Ammon's horn (tissue), 1 donor: ENCODE data around the gene SPTBN5.

Source experiments
- DNase-seq: peaks from one replicate; pipeline ENCODE4 v3.0.0-alpha.2; 2016; ENCODE audit warnings: low spot score

The SPTBN5 gene

GRCh38 chr15:41893422-41894250 is at the start of gene SPTBN5:
Gene SPTBN5 (minus strand): TSS chr15:41894053. CDS start chr15:41893497, 556 bp downstream.
- DNase-seq, result no peak

- no peak for DNase-seq
Observed at GRCh38 chr15:41942886-41943285, 49.0 kb upstream of the SPTBN5 start.

- DNase-seq, result no peak
Observed at GRCh38 chr15:41941644-41942415, 48.0 kb upstream of the SPTBN5 start.

GRCh38 chr15:41940441-41940857 is 46.6 kb upstream of the SPTBN5 start:
- no peak for DNase-seq

- no peak for DNase-seq
Observed at GRCh38 chr15:41939986-41940385, 46.1 kb upstream of the SPTBN5 start.

- DNase-seq, result no peak
Observed at GRCh38 chr15:41937568-41937923, 43.7 kb upstream of the SPTBN5 start.

GRCh38 chr15:41936649-41937567 is 43.1 kb upstream of the SPTBN5 start:
- peak; percentile 68 for DNase-seq

- no peak for DNase-seq
Observed at GRCh38 chr15:41936155-41936554, 42.3 kb upstream of the SPTBN5 start.

- no peak for DNase-seq
Observed at GRCh38 chr15:41935566-41936020, 41.7 kb upstream of the SPTBN5 start.

- no peak for DNase-seq
Observed at GRCh38 chr15:41934843-41935242, 41.0 kb upstream of the SPTBN5 start.

- DNase-seq, result no peak
Observed at GRCh38 chr15:41933771-41934170, 39.9 kb upstream of the SPTBN5 start.

GRCh38 chr15:41933326-41933725 is 39.5 kb upstream of the SPTBN5 start:
- no peak for DNase-seq

- no peak for DNase-seq
Observed at GRCh38 chr15:41932511-41933289, 38.8 kb upstream of the SPTBN5 start.

GRCh38 chr15:41932101-41932500 is 38.2 kb upstream of the SPTBN5 start:
- DNase-seq, result no peak

GRCh38 chr15:41930867-41931222 is 37.0 kb upstream of the SPTBN5 start:
- DNase-seq, result no peak

- no peak for DNase-seq
Observed at GRCh38 chr15:41930221-41930866, 36.5 kb upstream of the SPTBN5 start.

GRCh38 chr15:41928637-41929620 is 35.1 kb upstream of the SPTBN5 start:
- DNase-seq, result peak; percentile 41

GRCh38 chr15:41928100-41928499 is 34.2 kb upstream of the SPTBN5 start:
- no peak for DNase-seq

GRCh38 chr15:41927536-41927935 is 33.7 kb upstream of the SPTBN5 start:
- no peak for DNase-seq
